HepG2 (cell line): ENCODE data around the gene CCNB2.

Experiments
- HNF4G ChIP-seq, 2 experiments: sonication (generic) in 1 of 2; formaldehyde crosslinking in 1 of 2; IDR thresholded peaks; 2 replicates each; pipeline versions ENCODE4 v1.4.0 to v1.6.1; 2011 to 2020; ENCODE audit warnings: borderline replicate concordance in 2 of 2, low read depth in 2 of 2, mild to moderate bottlenecking in 2 of 2, low read length in 1 of 2, missing genetic modification reagents in 1 of 2, moderate library complexity in 1 of 2
- SRF ChIP-seq: IDR thresholded peaks from 2 replicates; pipeline ENCODE4 v1.6.1; 2011; ENCODE audit warnings: mild to moderate bottlenecking, low read depth, low read length, moderate library complexity
- THAP11 ChIP-seq: IDR thresholded peaks from 2 replicates; pipeline ENCODE4 v1.6.1; 2016; ENCODE audit warnings: missing biosample characterization, missing genetic modification reagents
- ZNF431 ChIP-seq: sonication (generic); formaldehyde crosslinking; IDR thresholded peaks from 2 replicates; pipeline ENCODE4 v1.9.0; 2022; ENCODE audit warnings: missing genetic modification reagents, low read depth, mild to moderate bottlenecking, borderline replicate concordance
- TF ChIP-seq, protein P1 (sequence below): sonication (generic); formaldehyde crosslinking; IDR thresholded peaks from 2 replicates; pipeline ENCODE4 v1.5.1; 2020; ENCODE audit warnings: mild to moderate bottlenecking, missing genetic modification reagents, moderate library complexity
- TF ChIP-seq, protein P2 (sequence below): sonication (generic); formaldehyde crosslinking; IDR thresholded peaks from 2 replicates; pipeline ENCODE4 v1.5.0; 2020; ENCODE audit warnings: mild to moderate bottlenecking, missing genetic modification reagents, moderate library complexity

DNA sequence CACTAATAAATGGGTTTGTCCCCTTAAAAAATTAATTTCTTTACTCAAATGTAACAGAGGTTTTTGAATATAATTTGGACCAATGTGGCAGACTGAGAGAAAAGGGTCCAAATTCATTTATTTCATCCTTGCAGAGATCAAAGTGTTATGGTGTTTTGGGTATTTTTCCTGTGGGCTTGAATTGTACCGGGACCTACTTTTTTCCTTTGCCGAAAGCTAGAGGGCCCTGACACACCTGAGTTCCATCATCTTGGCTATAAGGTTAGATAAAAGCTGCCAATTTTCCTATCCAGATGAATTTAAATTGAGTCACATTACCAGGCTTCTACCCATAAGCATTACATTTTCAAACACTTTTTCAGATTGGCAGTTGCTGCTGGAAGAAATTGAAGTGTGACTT is 908 bp downstream of the CCNB2 start:
- TF ChIP-seq ZNF431 (CRISPR knock-in tag) (no peak), SRF (no peak), THAP11 (CRISPR knock-in tag) (no peak), HNF4G (IDR thresholded peaks at IDR 0.05; ENCODE audit: borderline replicate concordance, low read depth, low read length) (no peak), HNF4G (CRISPR knock-in tag; IDR thresholded peaks at IDR 0.05; ENCODE audit: borderline replicate concordance, low read depth) (no peak)
- TF ChIP-seq, protein P1, sequence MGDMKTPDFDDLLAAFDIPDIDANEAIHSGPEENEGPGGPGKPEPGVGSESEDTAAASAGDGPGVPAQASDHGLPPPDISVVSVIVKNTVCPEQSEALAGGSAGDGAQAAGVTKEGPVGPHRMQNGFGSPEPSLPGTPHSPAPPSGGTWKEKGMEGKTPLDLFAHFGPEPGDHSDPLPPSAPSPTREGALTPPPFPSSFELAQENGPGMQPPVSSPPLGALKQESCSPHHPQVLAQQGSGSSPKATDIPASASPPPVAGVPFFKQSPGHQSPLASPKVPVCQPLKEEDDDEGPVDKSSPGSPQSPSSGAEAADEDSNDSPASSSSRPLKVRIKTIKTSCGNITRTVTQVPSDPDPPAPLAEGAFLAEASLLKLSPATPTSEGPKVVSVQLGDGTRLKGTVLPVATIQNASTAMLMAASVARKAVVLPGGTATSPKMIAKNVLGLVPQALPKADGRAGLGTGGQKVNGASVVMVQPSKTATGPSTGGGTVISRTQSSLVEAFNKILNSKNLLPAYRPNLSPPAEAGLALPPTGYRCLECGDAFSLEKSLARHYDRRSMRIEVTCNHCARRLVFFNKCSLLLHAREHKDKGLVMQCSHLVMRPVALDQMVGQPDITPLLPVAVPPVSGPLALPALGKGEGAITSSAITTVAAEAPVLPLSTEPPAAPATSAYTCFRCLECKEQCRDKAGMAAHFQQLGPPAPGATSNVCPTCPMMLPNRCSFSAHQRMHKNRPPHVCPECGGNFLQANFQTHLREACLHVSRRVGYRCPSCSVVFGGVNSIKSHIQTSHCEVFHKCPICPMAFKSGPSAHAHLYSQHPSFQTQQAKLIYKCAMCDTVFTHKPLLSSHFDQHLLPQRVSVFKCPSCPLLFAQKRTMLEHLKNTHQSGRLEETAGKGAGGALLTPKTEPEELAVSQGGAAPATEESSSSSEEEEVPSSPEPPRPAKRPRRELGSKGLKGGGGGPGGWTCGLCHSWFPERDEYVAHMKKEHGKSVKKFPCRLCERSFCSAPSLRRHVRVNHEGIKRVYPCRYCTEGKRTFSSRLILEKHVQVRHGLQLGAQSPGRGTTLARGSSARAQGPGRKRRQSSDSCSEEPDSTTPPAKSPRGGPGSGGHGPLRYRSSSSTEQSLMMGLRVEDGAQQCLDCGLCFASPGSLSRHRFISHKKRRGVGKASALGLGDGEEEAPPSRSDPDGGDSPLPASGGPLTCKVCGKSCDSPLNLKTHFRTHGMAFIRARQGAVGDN, result no peak
- TF ChIP-seq, protein P2, sequence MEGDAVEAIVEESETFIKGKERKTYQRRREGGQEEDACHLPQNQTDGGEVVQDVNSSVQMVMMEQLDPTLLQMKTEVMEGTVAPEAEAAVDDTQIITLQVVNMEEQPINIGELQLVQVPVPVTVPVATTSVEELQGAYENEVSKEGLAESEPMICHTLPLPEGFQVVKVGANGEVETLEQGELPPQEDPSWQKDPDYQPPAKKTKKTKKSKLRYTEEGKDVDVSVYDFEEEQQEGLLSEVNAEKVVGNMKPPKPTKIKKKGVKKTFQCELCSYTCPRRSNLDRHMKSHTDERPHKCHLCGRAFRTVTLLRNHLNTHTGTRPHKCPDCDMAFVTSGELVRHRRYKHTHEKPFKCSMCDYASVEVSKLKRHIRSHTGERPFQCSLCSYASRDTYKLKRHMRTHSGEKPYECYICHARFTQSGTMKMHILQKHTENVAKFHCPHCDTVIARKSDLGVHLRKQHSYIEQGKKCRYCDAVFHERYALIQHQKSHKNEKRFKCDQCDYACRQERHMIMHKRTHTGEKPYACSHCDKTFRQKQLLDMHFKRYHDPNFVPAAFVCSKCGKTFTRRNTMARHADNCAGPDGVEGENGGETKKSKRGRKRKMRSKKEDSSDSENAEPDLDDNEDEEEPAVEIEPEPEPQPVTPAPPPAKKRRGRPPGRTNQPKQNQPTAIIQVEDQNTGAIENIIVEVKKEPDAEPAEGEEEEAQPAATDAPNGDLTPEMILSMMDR (CRISPR knock-in tag), result no peak
